CD4-positive, alpha-beta T cell treated with Interleukin-12 subunit alpha and Interleukin-12 subunit beta, for 1 hour (primary cell): ENCODE data around the gene MCHR2.

Experiments used
- DNase-seq: peaks from one replicate; pipeline ENCODE4 v3.0.0-alpha.2; 2020

MCHR2 gene

DNA sequence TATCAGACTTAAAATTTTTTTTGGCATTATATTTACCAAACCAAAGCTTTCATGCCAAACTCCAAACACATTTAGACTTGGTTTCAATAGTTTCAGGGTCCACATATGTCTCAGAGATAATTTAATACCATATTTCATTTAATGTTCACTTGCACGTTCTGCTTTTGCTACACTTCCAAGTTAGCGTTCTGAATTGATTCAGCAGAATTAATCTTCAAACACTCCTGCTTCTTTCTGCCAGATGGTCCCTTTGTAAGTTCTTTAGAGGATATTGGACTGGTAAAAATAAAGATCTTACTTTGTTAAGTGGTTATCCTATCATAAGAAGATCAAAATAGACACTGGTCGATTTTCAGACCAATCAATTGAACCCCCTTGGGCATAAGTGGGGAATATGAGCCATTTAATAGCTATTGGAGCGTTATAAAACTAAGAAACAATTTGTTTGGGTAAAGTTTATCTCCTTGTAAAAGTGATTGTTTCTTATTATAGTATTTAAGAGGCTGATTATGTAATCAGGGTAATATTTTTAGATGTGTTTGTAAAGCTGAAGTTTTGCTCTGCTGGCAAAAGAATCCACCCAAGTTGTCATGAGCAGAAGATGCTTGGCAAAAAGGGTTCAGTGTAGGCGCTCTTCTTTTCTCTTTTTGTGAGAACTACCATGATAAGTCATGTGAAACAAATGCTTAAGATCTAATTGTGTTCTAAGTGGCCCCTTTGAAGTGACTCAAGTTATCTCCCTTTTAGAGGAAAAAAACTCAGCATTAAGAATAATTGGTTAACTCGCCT is 92.2 kb downstream of the MCHR2 start:
- no peak for DNase-seq

DNA sequence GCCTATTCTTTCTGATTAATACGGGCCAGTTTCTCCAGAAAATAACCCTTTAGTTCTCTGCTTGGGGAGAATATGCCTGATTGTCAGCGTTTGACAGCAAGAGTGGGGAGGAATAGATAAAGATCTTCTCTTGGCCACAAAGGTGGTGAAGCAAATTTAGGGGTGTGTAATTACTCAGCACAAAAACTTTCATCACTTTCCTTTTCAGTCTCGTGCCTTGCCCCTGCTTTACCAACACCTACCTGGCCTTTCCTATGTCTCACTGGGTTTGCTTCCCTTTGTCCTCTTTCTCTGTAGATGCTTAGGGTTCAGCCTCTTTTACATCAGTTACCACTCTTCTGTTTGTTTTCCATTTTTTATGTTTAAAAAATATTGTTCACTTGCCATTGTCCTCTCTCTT is 99.2 kb downstream of the MCHR2 start:
- no peak for DNase-seq

DNA sequence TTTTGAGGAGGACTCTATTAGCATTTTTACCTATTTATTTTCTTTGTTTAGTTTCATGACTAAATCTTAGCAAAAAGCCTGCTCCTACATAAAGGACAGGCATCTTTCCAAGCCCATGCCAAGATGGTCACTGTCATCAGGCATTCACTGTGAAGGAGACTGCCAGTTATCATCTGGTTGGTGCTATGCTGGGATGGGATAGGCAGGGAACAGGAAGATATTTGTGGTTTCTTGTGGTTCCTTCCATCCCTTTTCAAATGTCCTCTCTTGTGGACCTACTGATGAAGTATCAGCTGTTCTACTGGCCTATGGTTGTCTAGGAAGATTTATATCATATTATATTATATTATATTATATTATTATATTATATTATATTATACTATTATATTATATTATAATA is 107.0 kb downstream of the MCHR2 start:
- no peak for DNase-seq

DNA sequence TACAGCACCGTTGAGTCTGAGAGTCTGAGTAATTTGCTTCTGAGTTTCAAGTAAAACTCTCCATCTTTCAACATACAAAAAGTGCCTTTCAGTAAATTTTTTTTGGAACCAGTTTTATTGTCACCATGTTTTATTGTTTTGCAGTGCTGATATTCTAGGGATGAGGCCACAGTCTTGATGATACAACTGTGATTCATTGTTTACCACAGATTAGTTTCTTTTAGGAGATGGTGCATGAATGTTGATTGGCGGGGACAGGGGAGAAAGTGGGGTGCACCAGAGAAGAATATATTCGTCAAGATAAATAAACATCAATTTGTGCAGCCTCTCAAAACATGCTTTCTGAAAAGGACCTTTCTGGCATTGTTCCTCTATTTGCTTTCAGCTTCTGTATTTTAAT is 109.0 kb downstream of the MCHR2 start:
- DNase-seq = no peak

DNA sequence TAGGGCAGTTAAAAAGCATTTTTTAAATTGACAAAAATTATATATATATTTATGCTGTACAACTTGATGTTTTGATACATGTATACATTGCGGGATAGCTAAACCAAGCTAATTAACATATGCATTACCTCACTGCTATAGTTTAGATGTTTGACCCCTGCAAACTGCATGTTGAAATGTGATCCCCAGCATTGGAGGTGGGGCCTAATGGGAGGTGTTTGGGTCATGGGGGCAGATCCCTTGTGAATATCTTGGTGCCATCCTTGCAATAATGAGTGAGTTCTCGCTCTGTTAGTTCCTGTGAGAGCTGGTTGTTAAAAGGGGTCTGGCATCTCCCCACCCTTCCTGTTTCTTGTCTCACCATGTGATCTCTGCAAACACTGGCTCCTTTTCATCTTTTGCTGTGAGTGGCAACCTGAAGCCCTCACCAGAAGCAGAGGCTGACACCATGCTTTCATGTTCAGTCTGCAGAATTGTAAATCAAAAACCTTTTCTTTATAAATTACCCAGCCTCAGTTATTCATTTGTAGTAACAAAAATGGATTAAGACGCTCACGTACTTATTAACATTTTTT is 111.8 kb downstream of the MCHR2 start:
- DNase-seq = no peak

DNA sequence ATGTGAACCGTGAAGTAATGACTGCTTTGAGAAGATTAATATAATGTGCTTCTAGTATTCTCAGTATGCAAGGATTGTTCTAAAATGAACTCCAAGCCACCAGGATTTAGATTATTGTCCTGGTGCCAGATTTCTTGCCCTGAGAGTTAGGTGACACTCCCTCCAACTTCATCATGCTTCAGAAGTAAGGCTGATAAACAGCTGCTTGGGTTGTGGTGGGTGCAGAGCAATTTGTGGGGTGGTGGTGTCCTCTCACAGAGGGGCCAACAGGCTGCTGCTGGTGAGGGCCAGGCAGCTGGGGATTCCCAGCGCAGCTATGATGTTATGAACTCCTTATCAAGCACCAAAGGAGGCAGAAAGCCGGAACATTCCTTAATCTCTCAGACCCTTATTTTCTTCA is 114.6 kb downstream of the MCHR2 start:
- no peak for DNase-seq

DNA sequence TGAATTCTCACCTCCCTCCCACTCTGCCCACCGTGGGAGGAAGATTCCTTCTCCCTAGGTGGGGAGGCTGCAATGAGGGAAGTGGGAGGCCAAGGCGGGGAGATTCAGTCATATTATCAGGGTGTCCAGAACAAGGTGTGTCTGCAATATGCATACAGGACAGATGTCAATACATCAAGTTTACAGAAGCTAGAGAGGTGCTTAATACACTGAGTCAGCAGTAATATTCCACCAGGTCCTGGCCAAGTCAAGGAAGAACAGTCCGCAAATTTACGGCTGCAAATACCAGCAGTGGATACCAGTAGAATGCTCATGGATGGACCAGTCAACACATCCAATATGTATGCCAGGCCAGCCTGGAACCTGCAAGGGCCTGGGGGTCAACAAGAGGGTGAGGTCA is 119.0 kb downstream of the MCHR2 start:
- no peak for DNase-seq

DNA sequence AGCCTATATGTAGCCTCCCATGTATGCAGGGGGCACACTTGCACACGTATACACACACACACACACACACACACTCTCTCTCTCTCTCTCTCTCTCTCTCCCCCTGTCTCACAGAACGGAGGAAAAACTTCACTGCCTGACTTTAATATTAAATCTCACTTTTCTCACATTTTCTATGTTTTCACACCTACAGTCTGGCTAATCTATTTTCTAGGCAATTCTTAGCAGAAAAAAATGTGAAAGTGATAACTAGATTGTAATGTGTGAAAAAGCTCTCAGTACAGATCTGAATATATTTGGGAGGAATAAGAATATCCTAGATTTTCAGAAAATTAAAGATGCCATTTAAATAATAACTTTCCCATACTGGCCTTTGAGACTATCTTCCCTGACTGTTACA is 120.9 kb downstream of the MCHR2 start:
- no peak for DNase-seq

DNA sequence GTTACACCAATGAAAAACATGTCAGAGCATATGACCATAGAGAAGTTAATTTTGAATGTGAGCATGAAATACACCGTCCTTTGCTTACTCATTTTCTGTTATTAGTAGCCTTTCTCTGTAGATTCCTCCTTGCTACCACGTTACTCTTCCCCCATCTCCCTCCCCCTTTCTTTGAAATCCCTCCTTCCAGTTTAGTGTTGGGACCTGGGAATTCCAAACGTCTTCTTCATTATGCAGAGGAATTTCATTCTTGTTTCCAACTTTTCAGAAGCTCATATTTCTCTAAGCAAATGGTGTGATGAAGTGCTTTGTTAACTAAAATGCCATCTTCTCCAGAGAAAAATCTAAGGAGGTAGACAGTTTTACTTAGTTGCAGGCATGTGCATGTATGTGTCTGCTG is 122.4 kb downstream of the MCHR2 start:
- DNase-seq = no peak
